Stimulated activated CD4-positive, alpha-beta T cell treated with anti-CD3 and anti-CD28 coated beads, Interleukin-4, amount 100 ng/mL, for 24 hours (primary cell): Measurements from ENCODE around the gene NELFB.
A peak's percentile ranks its signal among the peaks of the same experiment; 100 is the strongest.

Source experiments
- DNase-seq: peaks from one replicate; pipeline ENCODE4 v3.0.0-alpha.2; 2020

The NELFB gene

DNA sequence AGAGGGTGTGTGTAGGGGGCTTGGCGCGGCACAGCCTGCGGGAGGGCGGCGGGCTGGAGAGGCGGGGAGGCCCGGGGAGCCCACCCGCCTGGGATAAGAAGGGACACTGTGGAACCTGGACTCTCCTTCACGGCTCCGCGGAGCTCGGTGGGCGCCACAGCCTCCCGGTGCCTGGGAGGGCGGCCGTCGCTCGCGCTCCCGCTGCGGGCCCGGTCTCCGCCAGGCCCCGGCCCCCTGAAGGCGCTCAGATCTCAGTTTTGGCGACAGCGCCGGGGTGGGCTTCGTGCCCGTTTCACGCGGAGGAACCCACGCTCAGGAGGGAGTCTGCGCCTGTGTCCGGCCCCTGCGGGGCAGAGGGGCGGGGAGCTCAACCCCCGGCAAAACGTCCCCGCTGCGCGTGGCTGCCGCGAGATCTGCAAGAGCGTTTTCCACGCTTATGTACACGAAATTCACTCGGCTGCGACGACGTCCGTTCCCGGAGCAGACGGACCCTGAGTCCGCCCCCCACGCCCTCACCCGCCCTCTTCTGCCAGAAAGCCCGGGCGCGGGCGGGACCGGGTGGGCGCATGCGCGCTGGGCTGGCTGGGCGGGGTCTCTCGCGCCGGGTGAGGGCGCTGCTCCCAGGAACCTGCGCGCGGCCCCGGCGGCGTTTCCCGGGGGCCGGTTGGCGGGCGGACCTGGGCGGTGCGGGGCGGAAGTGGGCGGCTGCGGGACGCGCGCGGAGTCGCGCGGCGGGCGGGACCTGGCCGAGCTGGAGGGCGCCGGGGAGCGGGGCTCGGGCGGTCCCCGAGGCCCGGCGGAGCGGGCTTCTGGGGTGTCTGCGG, at the start of gene NELFB:
TSS of gene NELFB (plus strand) at position 704 of the 824 bp plus-strand sequence.
- peak; percentile 95 for DNase-seq

DNA sequence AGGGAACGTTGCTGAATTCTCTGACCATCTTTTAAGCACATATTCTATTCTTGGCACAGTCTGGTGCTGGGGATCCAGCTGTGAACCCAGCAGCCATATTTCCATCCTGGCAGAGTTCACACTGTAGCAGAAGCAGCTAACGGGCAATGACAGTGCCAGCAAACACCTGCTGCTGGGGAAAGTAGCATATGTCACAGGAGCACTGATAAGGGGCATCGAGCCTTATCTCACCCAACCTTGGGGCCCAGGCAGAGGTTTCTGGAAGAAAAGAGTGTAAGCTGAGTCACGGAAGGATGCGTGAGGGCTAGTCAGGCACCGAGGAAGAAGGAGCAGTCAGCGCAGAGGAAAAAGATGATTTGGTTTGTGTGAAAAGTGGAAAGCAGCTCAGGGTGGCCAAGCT, 48.5 kb upstream of the NELFB start:
- no peak for DNase-seq

DNA sequence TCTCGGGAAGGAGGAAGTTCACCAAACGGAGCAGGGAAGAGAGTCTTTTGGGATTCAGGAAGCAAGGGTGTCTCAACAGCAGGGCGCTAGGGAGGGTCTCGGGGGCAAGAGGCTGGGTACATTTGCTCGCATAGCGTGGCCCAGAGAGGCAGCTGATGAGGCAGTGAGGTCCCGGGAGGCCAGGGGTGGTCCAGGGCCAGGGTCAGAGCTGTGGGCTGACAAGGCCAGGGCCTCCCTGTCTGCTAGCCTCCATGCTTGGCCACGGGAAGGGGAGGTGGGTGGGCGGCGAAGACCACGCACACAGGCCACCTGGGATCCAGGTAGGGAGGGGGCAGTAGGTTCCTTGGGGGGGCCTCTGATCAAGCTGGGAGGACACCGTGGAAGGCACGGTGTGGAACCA, 43.6 kb upstream of the NELFB start:
- no peak for DNase-seq

DNA sequence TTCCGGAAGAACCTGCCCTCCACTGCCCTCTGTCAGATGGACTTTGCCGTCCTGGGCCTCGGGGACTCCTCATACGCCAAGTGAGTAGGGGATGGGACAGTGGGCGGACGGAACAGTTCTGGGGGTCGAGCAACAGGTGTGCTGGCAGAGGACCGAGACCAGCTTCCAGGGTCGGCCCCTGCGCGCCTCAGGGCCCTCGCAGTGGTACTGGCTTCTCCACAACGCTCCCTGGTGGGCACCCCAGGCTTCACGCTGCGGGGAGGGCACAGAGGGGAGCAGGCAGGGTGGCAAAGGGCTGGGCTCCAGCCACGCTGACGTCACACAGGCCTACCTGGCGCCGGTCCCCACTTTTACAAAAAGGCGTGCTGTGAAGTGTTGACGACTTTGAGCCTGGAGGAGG, 42.6 kb upstream of the NELFB start:
- no peak for DNase-seq

DNA sequence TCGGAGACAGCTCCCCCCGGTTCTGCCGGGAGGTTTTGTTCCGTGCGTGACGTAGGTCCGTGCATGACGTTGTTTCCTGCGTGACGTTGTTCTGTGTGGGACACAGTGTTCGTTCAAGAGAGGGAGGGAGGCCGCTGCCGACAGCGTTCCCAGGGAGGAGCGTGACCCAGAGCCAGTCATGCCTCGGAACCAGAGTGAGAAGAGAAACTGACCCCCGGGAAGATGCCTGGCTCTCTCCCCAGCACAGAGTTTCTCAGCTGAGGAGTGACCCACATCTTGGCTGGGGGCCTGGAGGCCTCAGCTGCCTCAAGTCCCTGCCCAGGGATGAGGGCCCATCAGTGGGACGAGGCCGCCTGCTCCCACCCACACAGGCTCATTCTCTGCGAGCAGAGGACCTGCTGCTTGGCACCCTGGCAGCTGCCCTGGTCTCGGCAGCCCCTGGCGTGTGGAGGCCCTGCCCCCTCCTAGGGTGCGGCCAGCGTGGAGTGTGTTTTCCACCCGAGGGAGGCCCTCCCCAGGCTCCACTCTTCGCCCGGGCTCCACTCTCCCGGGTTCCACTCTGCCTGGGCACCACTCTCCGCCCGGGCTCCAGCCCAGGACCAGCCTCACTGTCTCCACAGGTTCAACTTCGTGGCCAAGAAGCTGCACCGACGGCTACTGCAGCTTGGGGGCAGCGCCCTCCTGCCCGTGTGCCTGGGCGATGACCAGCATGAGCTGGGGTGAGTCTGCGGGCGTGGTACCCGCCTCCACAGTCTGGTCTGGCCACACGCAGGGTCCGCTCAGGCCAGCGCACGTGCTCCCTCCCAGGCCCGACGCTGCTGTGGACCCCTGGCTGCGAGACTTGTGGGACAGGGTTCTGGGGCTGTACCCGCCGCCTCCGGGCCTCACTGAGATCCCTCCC, 41.7 kb upstream of the NELFB start:
- no peak for DNase-seq

DNA sequence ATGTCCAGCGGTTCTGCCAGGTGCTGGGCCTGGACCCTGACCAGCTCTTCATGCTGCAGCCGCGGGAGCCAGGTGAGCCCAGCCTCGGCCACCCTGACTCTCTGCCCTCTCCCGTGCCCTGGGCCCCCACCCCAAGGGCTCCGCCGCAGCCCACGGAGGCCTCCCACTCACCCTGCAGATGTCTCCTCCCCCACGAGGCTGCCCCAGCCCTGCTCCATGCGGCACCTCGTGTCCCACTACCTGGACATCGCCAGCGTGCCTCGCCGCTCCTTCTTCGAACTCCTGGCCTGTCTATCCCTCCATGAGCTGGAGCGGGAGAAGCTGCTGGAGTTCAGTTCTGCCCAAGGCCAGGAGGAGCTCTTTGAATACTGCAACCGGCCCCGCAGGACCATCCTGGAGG, 40.5 kb upstream of the NELFB start:
- DNase-seq, result no peak

DNA sequence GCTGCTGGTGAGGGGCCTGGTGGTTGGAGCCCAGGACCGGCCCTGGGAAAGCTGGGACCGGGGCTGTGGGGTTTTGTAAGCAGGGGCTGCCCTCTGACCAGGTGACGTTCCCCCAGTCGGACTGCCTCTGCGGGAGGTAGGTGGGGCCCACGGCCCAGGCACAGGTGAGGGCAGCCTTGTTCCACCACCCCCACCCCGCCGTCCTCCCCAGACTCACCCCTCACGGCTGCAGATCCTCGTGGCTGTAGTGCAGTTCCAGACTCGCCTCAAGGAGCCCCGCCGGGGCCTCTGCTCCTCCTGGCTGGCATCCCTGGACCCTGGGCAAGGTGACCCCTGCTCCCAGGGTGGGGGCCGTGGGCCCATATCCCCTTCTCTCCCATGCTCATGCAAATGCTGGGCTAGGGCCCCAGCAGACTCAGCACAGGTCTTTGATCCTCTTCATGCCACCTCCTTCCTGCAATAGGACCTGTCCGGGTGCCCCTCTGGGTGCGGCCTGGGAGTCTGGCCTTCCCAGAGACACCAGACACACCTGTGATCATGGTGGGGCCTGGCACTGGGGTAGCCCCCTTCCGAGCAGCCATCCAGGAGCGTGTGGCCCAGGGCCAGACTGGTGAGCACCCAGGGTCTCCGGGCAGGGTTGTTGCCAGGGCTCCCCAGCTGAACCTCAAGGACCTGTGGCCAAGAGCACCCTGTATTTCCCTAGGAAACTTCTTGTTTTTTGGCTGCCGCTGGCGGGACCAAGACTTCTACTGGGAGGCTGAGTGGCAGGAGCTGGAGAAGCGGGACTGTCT, 39.7 kb upstream of the NELFB start:
- no peak for DNase-seq

DNA sequence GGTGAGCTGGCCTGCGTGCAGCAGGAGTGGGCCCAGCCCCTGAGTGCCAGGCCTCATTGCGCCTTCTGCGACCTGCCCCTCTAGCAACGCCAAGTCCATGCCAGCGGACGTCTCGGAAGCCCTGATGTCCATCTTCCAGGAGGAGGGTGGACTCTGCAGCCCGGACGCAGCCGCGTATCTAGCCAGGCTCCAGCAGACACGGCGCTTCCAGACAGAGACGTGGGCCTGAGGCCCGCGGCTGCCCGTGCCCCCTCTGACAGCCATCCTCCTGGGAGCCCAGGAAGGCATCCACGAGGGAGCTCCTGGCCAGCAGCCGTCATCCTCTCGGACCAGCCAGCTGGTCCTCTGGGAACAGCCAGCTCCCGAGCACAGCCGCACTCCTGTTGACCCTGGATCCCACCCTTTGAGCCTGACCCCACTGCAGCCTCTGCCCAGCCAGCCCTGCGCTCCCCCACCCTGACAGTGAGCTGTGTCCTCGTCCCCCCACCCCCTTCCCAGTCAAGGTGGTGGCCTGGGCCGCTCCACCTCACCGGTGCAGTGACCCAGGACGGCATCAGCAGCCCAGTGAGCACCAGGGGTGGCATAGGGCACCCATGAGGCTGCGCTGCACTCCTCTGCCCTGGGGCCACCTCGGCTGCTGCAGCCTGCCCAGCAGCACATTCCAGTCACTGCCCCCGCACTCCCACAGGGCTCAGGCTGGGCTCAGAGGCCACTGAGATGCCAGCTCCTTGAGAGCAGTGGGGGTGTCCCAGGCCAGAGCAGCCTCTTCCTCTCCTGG, 38.8 kb upstream of the NELFB start:
- DNase-seq, result no peak

DNA sequence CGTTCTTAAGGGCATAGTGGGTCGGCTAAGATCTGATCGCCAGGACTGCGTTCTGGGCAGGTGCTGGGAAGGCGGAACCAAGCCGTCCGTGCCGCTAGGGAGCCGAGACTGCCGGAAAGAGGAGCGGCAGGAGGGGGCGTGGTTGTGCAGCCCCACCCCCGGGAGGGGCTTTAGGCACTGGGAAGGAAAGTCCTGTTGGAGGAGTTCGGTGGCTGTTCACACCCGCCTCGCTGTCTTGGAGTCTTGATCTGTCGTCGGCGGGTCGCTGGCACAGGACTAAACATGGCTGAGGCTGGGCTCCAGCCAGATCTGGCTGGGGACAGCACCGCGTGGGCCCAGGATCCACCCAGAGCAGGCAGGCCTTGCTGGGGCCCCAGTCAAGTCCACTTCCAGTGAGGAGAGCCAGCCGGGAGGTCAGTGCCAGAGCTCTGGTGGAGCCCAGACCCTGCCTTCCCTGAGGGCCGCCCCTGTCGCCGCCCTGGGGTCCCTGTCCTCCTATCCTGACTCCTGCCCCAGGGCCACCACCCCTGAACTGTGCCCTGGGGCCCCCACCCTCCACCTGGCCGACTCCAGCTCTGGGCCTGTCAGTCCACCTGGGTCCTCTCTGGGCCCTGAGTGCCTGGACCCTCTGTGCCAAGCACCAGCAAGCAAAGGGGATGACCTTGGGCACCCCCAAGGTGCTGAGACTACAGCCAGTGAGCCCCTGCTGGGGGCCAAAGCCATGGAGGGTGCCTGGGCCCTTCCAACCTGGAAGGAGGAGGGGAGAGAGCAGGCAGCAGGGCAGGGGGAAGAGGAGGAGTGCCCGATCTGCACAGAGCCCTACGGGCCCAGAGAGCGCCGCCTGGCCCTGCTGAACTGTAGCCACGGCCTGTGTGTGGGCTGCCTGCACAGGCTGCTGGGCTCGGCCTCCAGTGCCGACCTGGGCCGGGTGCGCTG, 37.6 kb upstream of the NELFB start:
- DNase-seq, result no peak

DNA sequence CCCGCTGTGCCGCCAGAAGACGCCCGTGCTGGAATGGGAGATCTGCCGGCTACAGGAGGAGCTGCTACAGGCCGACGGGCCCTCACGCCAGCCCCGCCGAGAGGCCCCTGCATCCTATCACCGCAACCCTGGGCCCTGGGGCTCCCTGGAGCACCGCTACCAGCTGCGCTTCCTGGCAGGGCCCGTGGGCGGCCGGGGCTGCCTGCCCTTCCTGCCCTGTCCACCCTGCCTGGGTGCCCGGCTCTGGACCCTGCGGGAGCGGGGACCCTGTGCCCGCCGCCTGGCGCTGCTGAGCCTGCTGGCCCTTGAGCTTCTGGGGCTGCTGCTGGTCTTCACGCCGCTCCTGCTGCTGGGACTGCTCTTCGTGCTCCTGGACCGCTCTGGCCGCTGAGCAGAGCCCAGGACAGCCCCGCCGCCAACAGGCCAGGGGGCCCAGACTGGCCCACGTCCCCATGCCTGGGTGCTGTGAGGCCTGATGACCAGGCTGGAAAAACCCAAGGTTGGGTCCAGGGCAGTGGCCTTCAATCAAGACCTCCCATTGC, 36.8 kb upstream of the NELFB start:
- DNase-seq, result no peak

DNA sequence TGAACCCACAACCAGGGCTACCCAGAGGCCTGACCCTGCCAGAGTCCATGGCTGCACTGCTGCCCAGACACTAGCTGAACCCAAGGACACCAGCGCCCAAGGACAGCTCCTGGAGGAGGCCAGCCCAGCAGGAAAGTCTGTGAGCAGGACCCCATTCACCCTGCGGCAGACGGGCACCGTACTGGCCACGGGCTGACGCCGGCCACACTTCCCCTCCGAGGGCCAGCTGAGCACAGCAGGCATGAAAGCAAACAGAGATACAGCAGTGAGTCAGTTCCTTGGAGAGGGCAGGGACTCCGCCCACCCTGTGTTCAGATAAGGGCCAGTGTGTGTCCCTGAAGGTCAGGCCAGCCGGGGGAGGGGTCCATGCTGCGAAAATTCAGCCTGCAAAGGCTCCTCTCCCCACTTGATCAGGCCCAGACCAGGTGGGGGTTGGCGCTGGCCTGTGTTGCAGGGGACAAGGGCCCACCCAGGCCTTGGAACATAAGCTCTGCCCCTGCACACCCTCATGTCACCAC, 36.3 kb upstream of the NELFB start:
- no peak for DNase-seq

DNA sequence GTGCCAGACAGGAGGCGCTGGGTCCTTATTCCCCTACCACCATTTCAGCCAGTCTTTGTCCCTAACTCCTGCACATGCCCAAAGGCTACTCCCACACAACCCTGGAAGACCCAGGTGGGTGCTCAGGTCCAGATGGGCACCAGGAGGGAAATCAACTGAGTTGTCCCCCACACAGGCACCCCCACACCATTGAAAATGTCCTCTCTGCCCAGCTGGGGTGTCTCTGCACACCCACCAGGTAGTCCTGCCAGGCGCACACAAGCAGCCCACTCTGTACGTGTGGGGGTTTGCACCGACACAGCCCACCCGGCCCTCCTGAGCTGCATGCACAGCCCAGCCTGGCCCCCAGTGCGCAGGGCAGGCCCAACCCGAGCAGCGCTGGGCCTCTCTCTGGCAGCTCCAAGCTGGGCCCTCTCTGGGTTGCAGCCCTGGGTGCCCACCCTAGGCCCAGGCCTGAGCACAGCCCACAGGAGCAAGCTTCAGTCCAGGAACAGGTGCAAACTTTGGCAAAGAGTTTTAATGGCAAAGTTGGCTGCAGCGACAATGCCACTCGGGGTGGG, 35.3 kb upstream of the NELFB start:
- no peak for DNase-seq

DNA sequence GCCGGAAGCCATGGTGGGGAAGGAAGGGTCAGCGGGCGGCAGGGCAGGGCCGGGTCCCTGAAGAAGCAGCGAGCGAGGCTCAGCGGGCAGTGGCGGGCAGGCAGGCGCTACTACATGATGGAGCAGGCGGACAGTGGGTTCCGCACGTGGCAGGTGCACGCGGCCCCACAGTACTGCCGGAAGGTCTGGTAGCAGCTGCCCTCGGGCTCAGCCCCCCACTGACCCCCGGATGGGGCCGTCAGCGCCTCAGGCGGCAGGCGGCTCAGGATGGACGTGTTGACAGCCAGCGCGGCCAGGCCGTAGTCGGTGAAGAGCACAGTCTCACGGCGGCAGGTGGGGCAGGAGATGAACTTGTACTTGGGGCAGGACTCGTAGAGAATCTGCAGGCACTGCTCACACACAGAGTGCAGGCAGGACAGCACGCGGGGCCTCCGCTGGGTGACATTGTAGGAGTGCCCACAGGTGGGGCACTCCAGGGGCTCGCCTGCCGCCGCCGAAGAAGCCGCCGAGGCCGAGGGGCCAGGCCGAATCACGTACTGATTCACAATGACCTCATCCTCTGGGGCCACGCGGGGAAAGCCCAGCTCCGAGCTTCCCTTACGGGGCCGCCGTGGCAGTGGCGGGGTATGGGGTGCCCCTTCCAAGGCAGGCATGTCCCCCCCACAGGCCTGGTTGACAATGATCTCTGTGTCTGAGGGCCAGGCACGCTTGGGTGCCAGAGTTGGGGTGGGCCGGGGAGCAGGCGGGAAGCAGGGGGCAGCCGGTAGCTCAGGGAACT, 34.6 kb upstream of the NELFB start:
- DNase-seq, result no peak

DNA sequence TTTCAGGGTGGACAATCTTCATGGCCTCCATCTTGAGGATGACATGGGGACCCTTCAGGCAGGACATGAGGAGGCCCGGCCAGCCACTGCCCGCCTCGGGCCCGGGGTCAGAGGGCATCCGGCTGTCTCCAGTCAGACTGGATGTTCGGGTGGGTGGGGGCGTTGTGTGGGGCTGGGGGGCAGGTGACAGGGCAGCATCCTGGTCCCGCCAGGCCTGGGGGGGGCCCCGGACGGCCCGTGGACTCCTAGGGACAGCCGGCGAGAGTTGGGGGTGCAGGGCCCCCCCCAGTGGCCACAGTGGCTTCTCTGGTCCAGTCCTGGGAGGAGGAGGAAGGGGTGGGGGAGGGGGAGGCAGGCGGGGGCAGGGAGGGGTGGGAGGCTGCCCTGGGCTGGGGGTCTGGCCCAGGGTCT, 34.0 kb upstream of the NELFB start:
- no peak for DNase-seq

DNA sequence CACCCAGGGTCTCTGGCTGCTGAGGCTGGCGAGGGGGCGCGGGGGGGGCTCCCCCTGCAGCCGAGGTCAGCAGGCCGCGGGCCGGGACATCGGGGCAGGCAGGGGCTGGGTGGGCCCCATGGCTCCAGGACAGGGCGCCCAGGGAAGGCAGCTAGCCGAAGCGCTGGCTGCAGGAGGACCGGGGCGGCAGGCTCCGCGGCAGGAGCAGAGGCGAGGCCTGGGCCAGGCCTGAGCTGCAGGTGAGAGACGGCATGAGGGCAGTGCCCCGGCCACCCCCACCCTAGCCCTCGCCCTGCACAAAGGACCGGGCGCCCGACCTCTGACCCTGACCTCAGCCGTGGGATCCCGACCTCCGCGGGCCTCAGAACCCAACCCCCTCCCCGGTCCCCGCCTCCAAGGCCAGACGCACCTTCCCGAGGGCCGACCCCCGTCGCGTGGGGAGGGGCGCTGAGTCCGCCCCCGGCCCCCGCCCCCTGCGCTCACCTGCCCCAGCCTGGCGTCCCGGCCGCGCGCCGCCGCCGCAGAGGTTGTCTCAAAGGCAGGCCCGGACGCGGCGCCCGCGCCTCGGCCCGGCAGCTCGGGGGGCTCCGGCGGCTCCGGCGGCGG, 33.5 kb upstream of the NELFB start:
- DNase-seq, result no peak

DNA sequence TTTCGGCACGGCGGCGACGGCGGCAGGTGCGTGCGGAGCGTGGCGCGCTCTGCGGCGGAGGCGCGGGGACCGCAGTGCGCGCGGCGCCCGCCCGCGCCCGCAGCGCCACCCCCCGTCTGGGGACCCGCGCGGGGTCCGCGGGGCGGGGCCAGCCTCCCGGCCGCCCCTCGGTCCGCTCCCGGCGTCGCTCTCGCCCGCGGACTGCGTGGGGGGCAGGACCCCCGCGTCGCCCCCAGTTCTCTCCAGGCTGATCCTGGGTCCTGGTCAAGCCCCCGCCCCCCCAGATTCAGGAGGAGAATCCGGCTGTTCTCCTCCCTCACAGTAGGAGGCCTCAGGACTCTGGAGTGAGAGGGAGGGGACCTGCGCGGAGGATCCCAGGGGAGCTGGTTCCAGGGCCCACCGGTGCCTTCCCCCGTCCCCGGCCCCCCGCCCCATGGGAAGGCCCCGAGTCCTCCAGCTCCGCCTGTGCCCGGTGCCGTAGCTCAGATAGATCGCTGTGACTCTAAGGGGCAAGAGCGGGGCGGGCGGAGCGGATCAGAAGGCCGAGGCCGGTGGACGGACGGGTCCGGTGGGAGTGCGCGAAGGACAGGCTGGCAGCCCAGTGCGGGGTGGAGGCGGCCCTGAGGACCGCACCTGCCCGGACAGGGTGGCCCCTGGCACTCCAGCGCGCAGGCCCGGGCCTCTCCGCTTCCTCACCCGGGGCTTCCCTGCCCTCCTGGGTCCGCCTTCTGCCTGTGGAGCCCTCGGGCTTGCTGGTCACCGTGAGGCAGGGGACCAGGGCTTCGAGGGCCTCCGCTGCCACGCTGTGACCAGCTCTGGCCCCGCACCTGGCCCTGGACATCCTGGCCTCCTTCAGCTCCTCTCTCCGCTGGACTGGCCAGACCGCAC, 32.7 kb upstream of the NELFB start, which contains the start of gene RNF208:
TSS of gene RNF208 (minus strand) at position 51 of the 888 bp plus-strand sequence. CDS start 1,028 bp downstream, outside the sequence.
- DNase-seq, result no peak

DNA sequence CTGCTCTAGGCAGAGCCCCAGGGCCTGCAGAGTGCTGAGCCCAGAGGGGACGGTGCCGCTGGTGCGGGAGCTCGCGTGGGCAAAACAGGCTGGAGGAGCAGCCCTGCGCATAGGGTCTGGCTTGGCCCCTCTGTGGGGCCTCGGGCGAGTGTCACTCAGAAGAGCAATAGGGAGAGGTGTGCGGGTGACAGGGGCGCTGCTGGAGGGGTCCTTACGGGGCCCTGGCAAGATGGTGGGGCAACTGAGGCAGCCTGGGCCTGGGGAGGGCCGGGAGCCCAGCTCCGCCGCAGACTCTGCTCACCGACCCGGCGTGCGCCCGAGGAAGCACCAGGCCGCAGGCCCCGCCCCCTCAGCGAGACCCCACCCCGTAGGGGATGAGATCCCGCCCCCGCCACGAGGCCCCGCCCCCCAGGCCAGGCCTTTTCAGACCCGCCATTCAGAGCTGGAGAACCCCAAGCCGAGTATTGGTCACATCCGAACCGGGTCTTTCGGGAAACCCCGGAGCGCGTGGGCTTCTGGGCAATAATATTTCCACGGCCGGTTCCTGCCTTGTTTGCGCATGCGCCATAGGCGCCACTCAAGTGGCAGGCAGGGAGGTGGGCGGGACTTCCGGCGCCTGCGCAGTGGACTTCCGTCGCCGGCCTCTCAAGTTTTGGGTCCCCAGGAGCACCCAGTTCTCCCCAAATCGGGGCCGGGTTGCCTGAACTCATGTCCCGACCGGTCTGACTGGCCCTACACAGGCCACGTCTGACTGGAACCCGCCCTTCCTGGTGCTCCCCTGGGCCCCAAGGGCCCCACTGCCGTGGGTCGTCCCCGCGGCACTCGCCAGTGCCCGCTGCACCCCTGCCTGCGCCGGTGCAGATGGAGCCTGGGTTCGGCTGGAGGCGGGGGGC, 31.8 kb upstream of the NELFB start:
- DNase-seq, result peak; percentile 99
